Nucleus accumbens (tissue), 56 donors: ENCODE data around the gene PTCD1.
"Not testable (repeated sequence)": the region's sequence is repeated elsewhere in the genome, so short reads cannot be mapped to it uniquely, and the experiment has no call there.

Experiments used
- DNase-seq, 56 donors: peaks; one replicate each; lab custom pipeline; 2025; lab: John Stamatoyannopoulos, UW

The PTCD1 gene

DNA sequence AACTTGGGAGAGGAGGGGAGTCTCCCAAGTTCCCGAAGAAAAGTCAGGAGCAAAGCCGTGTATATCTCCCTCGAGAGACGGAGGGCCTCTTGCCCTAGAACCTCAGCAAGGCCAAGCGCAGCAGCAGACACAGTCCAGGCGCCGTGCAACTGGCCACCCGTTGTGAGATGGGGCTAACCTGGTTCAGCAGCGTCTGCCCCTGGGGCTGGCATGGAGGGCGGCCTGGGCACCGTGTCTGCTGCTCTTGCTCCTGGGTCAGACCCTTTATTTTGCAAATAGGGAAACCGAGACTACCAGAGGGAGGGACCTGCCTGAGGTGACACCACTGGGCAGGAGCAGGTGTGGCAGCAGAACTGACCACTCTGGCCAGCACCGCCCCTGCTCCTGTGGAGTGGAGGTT lies 13.9 kb upstream of the PTCD1 start:
- DNase-seq, result no peak

- peak in 13 of 56 donors; percentile 2 to 37 (median 23) for DNase-seq
These were observed 13.3 kb upstream of the PTCD1 start for GRCh38 chr7:99451936-99452335.

DNA sequence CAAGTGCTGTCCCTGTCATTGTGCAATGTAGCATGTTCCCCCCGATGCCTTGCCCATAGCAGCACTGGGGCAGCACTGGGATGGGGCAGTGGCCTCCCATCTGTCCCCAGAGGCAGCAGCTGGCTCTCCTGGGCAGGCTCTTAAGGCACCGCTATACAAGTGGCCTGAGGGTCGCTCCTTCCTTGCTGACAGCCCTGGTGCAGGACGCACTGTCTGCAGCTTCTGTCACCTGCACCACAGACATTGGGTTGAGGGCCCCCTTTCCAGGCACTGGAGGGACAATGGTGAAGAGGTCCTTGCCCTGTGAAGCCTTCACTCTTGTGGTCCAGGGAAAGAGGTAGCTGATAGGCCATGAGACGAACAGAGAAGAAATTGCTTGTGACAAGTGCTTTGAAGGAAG lies 10.7 kb upstream of the PTCD1 start:
- DNase-seq, result no peak

GRCh38 chr7:99448855-99449254 lies 10.3 kb upstream of the PTCD1 start:
- no peak for DNase-seq

DNA sequence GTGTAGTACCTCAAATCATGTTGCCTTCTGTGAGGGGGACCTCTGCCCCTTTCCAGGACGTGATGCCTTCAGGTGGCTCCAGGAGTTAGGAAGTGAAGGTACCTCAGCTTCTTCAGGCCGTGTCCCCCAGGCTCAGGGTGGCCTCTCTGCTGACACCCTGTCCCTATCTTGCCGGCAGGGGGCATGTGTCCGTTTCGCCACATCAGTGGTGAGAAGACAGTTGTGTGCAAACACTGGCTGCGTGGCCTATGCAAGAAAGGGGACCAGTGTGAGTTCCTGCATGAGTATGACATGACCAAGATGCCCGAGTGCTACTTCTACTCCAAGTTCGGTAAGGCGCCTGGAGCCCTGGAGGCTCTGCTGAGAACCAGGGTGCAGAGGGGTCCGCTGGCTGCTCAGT lies 9.3 kb upstream of the PTCD1 start:
- DNase-seq, result no peak

GRCh38 chr7:99446096-99446495 lies 7.5 kb upstream of the PTCD1 start:
- no peak for DNase-seq

DNA sequence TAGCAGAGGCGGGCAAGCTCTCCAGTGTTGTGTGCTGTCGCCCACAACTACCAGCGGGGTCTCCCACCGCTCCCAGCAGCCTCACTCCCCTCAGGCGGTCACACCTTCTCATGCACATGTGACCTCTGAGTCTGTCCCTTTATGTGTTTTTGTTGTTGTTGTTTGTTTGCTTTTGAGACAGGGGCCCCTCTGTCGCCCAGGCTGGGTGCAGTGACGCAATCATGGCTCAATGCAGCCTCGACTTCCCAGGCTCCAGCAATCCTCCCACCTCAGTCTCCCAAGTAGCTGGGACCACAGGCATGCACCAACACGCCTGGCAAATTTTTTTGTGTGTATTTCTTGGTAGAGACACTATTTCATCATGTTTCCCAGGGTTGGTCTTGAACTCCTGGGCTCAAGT lies 1.6 kb upstream of the PTCD1 start:
- no peak for DNase-seq

GRCh38 chr7:99437946-99438572 lies 539 bp downstream of the PTCD1 start:
- DNase-seq, result peak in 1 of 56 donors; percentile 7

DNA sequence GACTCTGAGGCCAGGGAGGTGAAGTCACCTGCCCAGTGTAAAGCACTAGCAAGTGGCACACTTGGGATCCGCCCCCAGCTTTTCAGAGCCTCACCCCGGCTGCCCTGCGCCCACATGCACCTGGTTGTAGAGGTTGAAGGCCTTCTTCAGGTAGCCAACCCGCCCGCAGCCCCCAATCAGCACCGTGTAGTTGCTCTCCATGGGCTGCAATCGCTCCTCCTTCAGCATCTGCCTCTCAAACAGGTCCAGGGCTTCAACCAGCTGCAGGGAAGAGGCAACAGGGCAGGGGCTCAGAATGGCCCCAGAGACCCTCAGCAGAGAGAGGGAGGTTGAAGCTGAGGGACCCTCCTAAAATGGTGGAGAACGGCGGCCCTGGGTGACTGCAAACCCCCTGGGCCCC lies 5.4 kb downstream of the PTCD1 start:
- DNase-seq, result no peak

- not testable (repeated sequence) for DNase-seq
These were observed 6.7 kb downstream of the PTCD1 start for GRCh38 chr7:99431756-99432540.

- no peak for DNase-seq
These were observed 8.8 kb downstream of the PTCD1 start for GRCh38 chr7:99429756-99430155.

DNA sequence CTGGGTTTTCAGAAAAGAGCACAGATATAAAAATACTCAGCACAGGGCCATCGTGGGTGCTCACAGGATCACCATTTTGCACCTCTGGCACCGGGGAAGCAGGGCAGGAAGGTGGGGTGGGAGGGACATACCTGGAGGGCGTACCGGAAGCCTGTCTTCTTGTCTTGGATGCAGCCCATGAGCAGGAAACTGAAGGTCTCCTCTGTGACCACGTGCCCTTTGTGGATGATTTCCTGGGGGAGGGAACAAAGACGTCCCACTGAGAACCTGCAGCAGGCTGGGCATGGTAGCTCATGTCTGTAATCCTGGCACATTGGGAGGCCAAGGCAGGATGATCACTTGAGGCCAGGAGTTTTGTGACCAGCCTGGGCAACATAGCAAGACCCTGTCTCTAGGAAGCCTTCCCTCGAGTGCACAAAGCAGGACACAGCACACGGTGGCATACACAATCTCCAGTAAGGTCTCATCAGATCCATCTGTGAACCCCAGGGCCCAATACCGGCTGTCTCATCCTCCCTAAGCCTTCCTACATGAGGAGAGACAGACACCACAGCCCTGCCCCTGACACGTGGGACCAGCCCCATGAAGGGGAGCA lies 9.5 kb downstream of the PTCD1 start:
- no peak for DNase-seq

GRCh38 chr7:99424932-99425730 lies 13.5 kb downstream of the PTCD1 start:
- DNase-seq, result no peak

DNA sequence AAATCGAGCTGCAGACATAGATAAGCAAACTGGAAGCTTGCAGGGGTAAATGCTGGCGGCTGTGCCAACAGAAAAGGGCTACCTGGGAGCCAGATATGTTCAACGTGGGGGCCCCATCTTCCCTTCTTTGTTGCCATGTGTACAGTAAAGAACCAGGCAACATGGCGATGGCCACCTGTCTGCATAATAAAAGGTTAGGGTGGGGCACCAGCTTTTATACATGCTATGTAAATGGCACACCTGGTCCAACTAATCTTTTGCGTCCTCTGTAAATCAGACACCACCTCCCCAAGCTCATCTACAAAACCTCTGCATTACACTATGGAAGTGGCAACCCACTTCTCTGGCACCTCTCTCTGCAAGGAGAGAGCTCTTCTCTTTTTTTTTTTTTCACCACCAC lies 16.0 kb downstream of the PTCD1 start:
- no peak for DNase-seq

DNA sequence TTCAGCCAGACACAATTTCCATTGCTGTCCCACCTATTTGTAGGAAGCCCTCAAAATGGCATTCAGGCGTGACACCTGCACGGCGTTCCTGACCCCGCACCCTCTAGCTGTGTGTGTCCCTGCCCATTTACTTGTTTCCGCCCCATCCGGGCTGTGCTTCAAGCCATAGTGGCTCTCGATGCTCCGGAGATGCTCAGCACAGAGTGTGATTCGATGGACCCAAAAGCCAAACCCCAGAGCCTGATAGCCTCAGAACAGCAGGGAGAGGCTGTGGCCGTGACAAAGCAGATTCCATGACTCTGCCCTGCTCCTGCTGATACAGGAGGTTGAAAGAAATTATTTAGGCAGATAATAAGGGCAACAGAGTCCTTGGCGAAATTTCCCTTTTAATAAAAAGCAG lies 16.4 kb downstream of the PTCD1 start:
- no peak for DNase-seq

DNA sequence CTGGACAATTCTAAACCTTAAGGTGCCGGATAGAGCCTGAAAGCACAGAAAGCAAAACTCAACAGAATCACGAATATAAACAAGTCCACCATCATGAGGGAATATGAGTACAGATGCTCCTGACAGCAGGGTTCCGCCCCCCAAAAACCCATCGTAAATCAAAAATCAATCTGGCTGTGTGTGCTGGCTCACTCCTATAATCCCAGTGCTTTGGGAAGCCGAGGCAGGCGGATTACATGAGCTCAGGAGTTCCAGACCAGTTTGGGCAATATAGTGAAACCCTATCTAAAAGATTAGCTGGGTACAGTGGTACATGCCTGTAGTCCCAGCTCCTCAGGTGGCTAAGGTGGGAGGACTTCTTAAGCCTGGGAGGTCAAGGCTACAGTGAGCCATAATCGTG lies 17.6 kb downstream of the PTCD1 start:
- no peak for DNase-seq

DNA sequence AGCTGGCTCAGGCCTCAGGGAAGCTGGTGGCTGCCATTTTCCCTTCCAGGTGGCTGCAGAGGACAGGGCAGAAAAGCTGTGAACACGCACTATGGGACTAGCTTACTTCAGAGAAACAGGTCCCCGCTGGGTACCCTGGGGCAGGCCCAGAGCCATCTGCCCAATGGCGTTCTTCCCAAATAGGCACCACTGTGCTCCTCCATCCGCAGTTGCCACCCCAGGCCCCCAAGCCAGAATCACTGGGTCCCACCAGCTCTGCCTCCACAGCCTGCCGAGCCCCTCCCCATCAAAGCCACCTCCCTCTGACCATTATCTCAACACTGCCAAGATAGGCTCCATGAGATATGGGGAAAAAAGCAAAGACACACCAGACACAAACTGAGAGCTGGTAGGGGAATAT lies 18.4 kb downstream of the PTCD1 start:
- DNase-seq, result no peak

DNA sequence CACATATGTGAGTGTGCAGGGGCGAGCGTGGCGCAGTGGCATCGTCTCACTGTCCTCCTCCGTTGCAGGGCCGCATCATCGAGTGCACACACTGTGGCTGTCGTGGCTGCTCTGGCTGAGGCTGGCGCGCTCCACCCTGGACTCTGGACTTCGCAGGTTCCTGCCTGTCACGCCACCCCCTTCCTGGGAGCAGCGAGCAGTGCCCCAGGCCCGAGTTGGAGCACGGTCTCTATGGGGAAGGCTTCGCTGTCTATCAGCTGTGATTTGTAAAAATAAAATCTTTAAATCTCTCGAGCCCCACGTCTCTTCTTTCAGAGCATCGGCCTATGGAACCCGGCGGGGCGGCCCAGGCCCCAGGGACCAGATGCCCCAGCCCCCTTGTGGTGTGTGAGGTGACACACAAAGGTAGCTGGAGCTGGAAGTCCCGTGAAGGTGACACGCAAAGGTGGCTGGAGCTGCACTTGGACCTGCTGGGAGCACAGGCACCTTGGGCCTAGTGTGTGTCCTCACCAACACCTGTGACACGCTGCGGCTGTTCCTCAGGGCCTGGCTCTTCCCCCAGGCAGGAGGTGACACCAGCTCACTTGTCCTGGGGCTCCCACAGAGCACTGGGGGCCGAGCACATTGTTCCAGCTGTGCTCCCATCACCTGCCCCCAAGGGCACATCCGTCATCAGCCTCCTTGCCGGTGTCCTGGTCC lies 19.1 kb downstream of the PTCD1 start:
- DNase-seq, result no peak

- no peak for DNase-seq
These were observed 20.3 kb downstream of the PTCD1 start for GRCh38 chr7:99418260-99418659.

GRCh38 chr7:99415513-99416127 lies 23.0 kb downstream of the PTCD1 start:
- peak in 26 of 56 donors; percentile 2 to 65 (median 17) for DNase-seq
